ENCODE measurements around the gene TLR2. TPM values are rescaled to one million over a fixed set of nuclear protein-coding genes. Genes with fewer than 3 reads are reported as not detected.

TLR2 gene
- total RNA-seq, 1 donor from 2014 or later: 10.2 TPM

DNA sequence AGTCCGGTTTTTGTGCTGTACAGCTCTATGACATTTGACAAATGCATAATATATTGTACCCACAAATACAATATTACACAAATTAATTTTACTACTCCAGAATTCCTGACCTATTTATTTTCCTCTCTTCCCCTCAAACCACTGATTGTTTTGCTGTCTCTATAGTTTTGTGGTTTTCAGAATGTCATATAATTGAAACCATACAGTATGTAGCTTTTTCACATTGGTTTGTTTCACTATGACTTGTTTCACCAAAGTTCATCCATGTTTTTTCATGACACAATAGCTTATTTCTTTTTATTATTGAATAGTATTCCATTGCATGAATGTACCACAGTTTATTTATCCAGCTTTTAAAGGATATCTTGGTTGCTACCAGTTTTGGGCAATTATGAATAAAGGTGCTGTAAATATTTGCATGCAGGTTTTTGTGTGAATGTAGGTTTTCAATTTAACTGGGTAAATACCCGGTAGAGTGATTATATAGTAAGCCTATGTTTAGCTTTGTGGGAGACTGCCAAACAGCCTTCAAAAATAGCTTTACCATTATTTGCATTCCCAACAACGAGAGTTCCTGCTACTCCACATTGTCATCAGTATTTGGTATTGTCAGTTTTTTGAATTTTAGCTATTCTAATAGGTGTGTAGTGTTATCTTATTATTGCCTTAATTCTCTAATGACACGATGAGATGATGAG, 49.8 kb downstream of the TLR2 start:
- peak; percentile 25 for DNase-seq

DNA sequence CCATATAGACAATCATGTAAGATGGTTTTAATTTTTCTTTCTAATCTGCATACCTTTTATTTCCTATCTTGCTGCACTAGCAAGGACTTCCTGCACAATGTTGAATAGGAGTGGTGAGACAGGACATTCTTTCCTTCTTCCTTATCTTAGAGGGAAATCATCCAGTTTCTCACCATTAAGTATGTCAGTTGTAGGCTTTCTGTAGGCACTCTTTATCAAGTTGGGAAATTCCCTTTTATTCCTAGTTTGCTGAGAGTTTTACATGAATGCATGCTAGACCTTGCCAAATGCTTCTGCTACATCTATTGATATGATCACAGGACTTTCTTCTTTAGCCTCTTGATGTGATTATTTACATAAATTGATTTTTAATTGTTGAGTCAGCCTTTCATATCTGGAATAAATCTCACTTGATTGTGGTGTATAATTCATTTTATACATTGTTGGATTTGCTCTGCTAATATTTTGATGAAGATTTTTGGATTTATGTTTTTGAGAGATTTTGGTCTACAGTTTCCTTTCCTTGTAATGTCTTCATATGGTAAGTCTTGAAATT, 51.9 kb downstream of the TLR2 start:
- DNase-seq: no peak

DNA sequence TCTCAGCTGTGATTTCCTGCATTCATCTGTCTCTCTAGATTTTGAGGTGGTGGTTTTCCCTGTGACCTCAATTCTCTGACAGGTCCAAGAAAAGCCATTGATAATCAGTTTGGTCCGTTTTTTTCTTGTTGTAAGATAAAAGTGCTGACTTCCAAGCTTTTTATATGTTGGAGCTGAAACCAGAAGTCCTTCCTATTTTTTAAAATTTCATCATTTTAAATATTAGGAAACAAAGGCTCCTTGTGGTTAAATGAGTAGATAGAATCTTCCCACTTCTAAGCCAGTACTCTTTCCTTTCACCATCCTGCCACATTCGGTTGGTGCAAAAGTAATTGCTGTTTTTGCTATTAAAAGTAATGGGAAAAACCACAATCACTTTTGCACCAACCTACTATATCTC, 57.5 kb downstream of the TLR2 start:
- no peak for DNase-seq

DNA sequence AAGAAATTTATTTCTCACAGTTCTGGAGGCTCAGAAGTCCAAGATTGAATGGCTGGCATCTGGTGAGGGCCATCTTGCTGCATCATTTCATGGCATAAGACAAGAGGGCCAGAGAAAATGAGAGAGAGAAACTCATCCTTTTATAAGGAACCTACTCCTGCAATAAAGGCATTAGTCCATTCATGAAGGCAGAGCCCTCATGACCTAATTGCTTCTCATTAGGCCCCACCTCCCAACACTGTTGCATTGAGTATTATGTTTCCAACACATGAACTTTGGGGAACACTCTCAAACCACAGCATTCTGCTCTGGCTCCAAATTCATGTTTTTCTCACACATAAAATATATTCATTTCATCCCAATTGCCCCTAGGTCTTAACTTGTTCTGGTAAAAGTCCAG, 61.6 kb downstream of the TLR2 start:
- DNase-seq: no peak

DNA sequence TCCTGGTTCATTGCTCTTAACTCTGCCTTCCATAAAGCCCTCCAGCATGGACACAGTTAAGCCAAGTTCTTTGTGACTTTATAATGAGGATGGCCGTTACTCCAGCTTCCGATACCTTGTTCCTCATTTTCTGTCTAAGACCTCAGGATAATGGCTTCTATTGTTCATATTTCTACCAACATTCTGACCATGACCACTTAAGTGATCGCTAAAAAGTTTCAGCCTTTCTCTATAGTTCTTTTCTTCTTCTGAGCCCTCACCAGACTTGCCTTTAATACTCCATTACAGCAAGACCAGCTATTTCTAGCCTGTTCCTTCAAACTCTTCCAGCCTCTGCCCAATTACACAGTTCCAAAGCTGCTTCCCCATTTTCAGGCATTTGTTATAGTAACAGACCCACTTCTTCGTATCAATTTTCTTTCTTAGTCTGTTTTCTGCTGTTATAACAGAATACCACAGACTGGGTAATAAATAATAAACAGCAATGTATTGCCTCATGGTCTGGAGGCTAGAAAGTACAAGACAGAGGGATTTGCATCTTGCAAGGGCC, 63.4 kb downstream of the TLR2 start:
- no peak for DNase-seq

DNA sequence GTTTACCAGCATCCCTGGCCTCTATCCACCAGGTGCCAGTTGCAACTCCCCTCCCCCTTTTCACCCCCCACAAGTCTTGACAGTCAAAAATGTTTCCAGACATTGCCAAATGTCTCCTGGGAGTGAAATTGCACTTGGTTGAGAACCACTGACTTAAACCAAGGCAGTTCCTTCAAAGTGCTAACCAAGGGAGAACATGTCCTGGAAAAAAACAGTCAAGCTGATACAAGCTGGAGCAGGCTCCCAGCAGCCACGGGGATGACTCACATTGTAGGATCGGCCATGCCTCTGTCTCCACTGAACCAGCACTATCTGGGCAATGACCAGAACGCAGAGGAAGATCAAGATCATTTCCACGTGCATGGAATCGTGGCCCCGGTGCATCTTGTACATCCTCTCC, 64.3 kb downstream of the TLR2 start:
- no peak for DNase-seq

DNA sequence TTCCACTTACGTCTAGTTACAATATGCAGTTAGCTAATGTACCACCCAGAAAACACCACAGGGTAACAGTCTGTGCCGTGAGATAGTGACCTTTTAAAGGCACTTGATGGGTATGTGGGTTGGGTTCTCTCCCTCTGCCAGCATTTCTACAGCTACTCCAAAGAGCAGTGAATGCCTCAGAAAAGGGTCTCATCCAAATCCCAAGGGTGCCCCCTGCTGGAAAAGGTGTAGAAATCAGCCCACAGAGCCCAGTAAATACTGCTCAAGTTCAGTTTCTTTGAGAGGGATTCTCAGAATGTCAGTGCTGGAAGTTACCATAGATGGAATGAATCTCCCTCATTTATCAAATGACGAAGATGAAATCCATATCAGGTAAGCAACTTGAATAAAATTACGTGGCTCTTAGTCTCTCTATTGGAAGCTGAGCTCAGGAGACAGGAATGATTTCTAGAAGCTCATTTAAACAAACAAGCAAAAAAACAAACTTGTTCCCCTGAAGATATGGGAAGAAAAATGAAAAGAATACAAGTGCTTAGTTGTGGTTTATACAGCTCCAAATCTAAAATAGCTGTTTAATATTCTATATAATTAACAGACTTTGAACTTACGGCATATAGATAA, 66.2 kb downstream of the TLR2 start:
- DNase-seq: peak; percentile 70

DNA sequence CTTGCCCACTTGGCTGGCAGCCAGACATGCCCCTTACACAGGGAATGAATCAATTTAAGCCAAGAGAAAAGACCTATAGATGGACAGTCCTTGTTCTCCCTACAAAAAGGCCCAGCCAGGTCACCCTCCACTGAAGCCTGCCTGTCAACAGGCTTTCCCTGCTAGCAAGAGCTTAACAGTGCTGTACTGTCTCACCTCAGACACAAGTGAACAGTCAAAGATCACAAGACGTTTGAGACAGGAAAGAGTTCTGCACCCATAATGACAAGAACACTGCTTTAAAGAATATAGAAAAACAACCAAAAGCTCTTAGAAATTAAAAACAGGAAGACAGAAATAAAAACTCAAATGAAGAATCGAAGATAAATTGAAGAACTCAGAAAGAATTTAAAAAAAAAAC, 71.1 kb downstream of the TLR2 start:
- DNase-seq: no peak

Other genes starting within 250 kb of the TLR2 start
- gene TMEM131L, start 217.9 kb upstream of the TLR2 start, total RNA-seq: 32.2 TPM
- gene RNF175, start 75.7 kb downstream of the TLR2 start, total RNA-seq: 1.9 TPM
- 94.7 TPM for gene SFRP2, start 104.8 kb downstream of the TLR2 start, total RNA-seq

All from skin of body (tissue), 2 donors.